Endothelial cell of umbilical vein (primary cell): ENCODE data around the gene CLEC17A. TPM values are rescaled to one million over a fixed set of nuclear protein-coding genes. Genes with fewer than 3 reads are reported as not detected.
"Not testable (repeated sequence)": the region's sequence is repeated elsewhere in the genome, so short reads cannot be mapped to it uniquely, and the experiment has no call there.

Experiments
- BruUV-seq: library from RNA; stranded (reverse); fragments of 400-500 nt; replicated peaks from 2 replicates; lab custom pipeline; 2021; lab: Mats Ljungman, UMichigan
- CTCF ChIA-PET: fragments of 300-600, 350-600 bp; sonication (Branson Sonifier 250); formaldehyde crosslinking; loops from one replicate; lab custom pipeline; 2021; ENCODE audit warnings: antibody characterized with exemption, inconsistent platforms; lab: Charles Lee
- POLR2A ChIA-PET: fragments of 300-600, 350-600 bp; sonication (Branson Sonifier 250); formaldehyde crosslinking; loops from one replicate; lab custom pipeline; 2021; ENCODE audit warnings: antibody characterized with exemption, inconsistent platforms; lab: Charles Lee
- DNase-seq: peaks from one replicate; pipeline ENCODE4 v3.0.0-alpha.2; 2011; ENCODE audit warnings: low read depth, low spot score
- FAIRE-seq: peaks from 2 replicates; lab custom pipeline; 2011; peaks lifted over from hg19 to GRCh38; lab: Jason Lieb, UNC
- H2AFZ ChIP-seq: 2 replicates; pipeline ENCODE4 v1.6.0; 2012; ENCODE audit warnings: low read depth, low read length, control low read depth, inconsistent platforms
- H3K27ac ChIP-seq: 2 replicates; pipeline ENCODE4 v1.5.1; 2011; ENCODE audit warnings: low read depth, mild to moderate bottlenecking, control low read depth, low read length, moderate library complexity; ENCODE audit not compliant: insufficient read depth
- H3K27me3 ChIP-seq, 2 experiments: 2 replicates each; pipeline versions ENCODE4 v1.6.0 to v1.6.1; 2011; ENCODE audit warnings: low read length in 2 of 2, mixed read lengths in 1 of 2; ENCODE audit not compliant: control insufficient read depth in 2 of 2, insufficient read depth in 2 of 2
- H3K36me3 ChIP-seq, 2 experiments: 2 replicates in 1 of 2; 3 replicates in 1 of 2; pipeline ENCODE4 v1.5.1; 2011; ENCODE audit warnings: low read length in 2 of 2, mild to moderate bottlenecking in 1 of 2, moderate library complexity in 1 of 2; ENCODE audit not compliant: control insufficient read depth in 2 of 2, insufficient read depth in 2 of 2; ENCODE audit errors: extremely low read depth in 1 of 2
- H3K4me1 ChIP-seq: 3 replicates; pipeline ENCODE4 v1.5.1; 2011; ENCODE audit warnings: mild to moderate bottlenecking, low read length; ENCODE audit not compliant: control insufficient read depth, insufficient read depth; ENCODE audit errors: extremely low read depth
- H3K4me2 ChIP-seq: 2 replicates; pipeline ENCODE4 v1.6.1; 2011; ENCODE audit warnings: low read length, control low read depth, mixed read lengths; ENCODE audit not compliant: insufficient read depth
- H3K4me3 ChIP-seq, 3 experiments: fragments of 200-600 bp in 1 of 3; sonication (generic), shearing (Covaris generic) in 1 of 3; replicated peaks in 1 of 3; 2 replicates each; pipeline ENCODE4 v1.5.1; 2011 to 2016; ENCODE audit warnings: control low read depth in 3 of 3, low read length in 3 of 3, mild to moderate bottlenecking in 2 of 3, inconsistent platforms in 1 of 3, low read depth in 1 of 3, moderate library complexity in 1 of 3; ENCODE audit not compliant: insufficient read depth in 1 of 3
- H3K79me2 ChIP-seq: 2 replicates; pipeline ENCODE4 v1.6.0; 2012; ENCODE audit warnings: low read length, inconsistent platforms; ENCODE audit not compliant: control insufficient read depth, insufficient read depth
- H3K9ac ChIP-seq: replicated peaks from 2 replicates; pipeline ENCODE3; 2011; ENCODE audit warnings: low read length, control low read depth; ENCODE audit not compliant: insufficient read depth; ENCODE audit errors: extremely low read depth
- H3K9me1 ChIP-seq: replicated peaks from 3 replicates; pipeline ENCODE4 v1.6.0; 2011; ENCODE audit warnings: mild to moderate bottlenecking, low read length; ENCODE audit not compliant: control insufficient read depth, insufficient read depth; ENCODE audit errors: extremely low read depth
- H3K9me3 ChIP-seq: replicated peaks from 2 replicates; pipeline ENCODE4 v1.5.1; 2012; ENCODE audit warnings: low read length, inconsistent platforms; ENCODE audit not compliant: control insufficient read depth, insufficient read depth
- H4K20me1 ChIP-seq: replicated peaks from 2 replicates; pipeline ENCODE3; 2011; ENCODE audit warnings: mild to moderate bottlenecking, low read length; ENCODE audit not compliant: control insufficient read depth, insufficient read depth; ENCODE audit errors: extremely low read depth
- EZH2 ChIP-seq: IDR thresholded peaks from 2 replicates; pipeline ENCODE4 v1.6.1; 2012; ENCODE audit warnings: borderline replicate concordance, low read depth, mild to moderate bottlenecking, moderate library complexity, low read length, inconsistent platforms; ENCODE audit not compliant: severe bottlenecking
- FOS ChIP-seq: IDR thresholded peaks from 2 replicates; pipeline ENCODE4 v1.6.1; 2011; ENCODE audit warnings: mild to moderate bottlenecking, low read length, moderate library complexity, borderline replicate concordance; ENCODE audit not compliant: insufficient read depth
- GATA2 ChIP-seq: IDR thresholded peaks from 2 replicates; pipeline ENCODE4 v1.7.0; 2011; ENCODE audit warnings: low read depth, mild to moderate bottlenecking, moderate library complexity, mixed read lengths, low read length; ENCODE audit not compliant: insufficient read length, insufficient read depth
- JUN ChIP-seq: IDR thresholded peaks from 2 replicates; pipeline ENCODE4 v1.6.1; 2011; ENCODE audit warnings: borderline replicate concordance, low read depth; ENCODE audit not compliant: insufficient read length, insufficient read depth
- MYC ChIP-seq: IDR thresholded peaks from one replicate; pipeline ENCODE4 v1.6.1; 2011; ENCODE audit warnings: mild to moderate bottlenecking, low read depth, low read length
- POLR2A ChIP-seq: IDR thresholded peaks from 2 replicates; pipeline ENCODE4 v1.6.1; 2012; ENCODE audit warnings: low read depth, mild to moderate bottlenecking, control low read depth, low read length
- POLR2AphosphoS5 ChIP-seq: IDR thresholded peaks from 2 replicates; pipeline ENCODE4 v1.6.1; 2012; ENCODE audit warnings: low read depth, mild to moderate bottlenecking, control low read depth, low read length, moderate library complexity; ENCODE audit not compliant: insufficient read depth
- dilution Hi-C: fragments of 300-500 bp; cut with MboI; formaldehyde crosslinking; loops from one replicate; pipeline ENCODE4 v1.15.0; 2019; ENCODE audit warnings: low sequenced_read_pairs; ENCODE audit not compliant: extremely low pct_ligation_motif_present
- intact Hi-C: fragments of 100-400 bp; cut with micrococcal nuclease; formaldehyde crosslinking; loops from one replicate; pipeline ENCODE4 v1.10.0; 2022
- polyA plus RNA-seq, 4 experiments: library from polyadenylated mRNA; depleted of rRNA in 3 of 4; stranded (reverse) in 3 of 4; unstranded in 1 of 4; fragments of >200 nt; gene quantifications; 2 replicates each; pipeline versions ENCODE4 v1.2.1 to v1.2.3, GENCODE V29; 2011 to 2012; ENCODE audit warnings: missing spikeins in 1 of 4
- total RNA-seq: library from RNA; stranded (reverse); gene quantifications from 2 replicates; pipeline ENCODE4 v1.2.3, GENCODE V29; 2021
- TF ChIP-seq, protein P1 (sequence below), 2 donors: IDR thresholded peaks; 1 replicate in 1 of 2; 2 replicates in 1 of 2; pipeline ENCODE4 v1.5.1; 2011; ENCODE audit warnings: low read length in 2 of 2, mild to moderate bottlenecking in 2 of 2, moderate library complexity in 2 of 2, control low read depth in 1 of 2, inconsistent platforms in 1 of 2, low read depth in 1 of 2; ENCODE audit not compliant: insufficient read depth in 1 of 2; ENCODE audit errors: extremely low read depth in 1 of 2
- TF ChIP-seq, protein P2 (sequence below): IDR thresholded peaks from 2 replicates; pipeline ENCODE4 v1.6.1; 2011; ENCODE audit not compliant: insufficient read depth, insufficient read length

The CLEC17A gene
- total and polyA plus RNA-seq, 2 donors (not counting 3 experiments of a cell fraction or from before 2014, with no cell fraction given): 0.07 TPM; not detected in 1

DNA sequence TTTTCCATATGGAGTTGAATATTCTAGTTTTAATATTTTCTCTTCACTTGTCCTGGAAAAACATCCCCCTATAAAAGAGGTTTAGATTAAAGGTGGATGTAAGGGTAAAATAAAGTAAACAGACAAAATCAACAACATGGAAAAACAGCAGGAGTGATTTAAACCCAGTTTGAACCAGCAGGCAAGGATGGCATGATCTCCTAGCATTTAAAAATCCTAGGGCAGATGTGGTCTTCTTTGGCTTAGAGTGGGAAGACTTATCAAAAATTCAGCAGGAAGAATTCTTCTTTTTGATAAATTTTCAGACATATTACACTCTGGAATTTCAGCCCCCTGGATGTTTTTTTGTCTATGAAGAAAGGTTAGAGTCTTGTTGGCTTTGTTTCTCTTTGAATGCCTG, 36.5 kb downstream of the CLEC17A start:
- TF ChIP-seq JUN: no peak
- TF ChIP-seq MYC: no peak
- TF ChIP-seq, protein P1, sequence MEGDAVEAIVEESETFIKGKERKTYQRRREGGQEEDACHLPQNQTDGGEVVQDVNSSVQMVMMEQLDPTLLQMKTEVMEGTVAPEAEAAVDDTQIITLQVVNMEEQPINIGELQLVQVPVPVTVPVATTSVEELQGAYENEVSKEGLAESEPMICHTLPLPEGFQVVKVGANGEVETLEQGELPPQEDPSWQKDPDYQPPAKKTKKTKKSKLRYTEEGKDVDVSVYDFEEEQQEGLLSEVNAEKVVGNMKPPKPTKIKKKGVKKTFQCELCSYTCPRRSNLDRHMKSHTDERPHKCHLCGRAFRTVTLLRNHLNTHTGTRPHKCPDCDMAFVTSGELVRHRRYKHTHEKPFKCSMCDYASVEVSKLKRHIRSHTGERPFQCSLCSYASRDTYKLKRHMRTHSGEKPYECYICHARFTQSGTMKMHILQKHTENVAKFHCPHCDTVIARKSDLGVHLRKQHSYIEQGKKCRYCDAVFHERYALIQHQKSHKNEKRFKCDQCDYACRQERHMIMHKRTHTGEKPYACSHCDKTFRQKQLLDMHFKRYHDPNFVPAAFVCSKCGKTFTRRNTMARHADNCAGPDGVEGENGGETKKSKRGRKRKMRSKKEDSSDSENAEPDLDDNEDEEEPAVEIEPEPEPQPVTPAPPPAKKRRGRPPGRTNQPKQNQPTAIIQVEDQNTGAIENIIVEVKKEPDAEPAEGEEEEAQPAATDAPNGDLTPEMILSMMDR (IDR thresholded peaks at IDR 0.05; ENCODE audit: extremely low read depth in 1 of 2, insufficient read depth in 1 of 2, low read depth in 1 of 2, low read length in 2 of 2): no peak
- TF ChIP-seq FOS: no peak
- no peak for TF ChIP-seq POLR2AphosphoS5
- TF ChIP-seq, protein P2, sequence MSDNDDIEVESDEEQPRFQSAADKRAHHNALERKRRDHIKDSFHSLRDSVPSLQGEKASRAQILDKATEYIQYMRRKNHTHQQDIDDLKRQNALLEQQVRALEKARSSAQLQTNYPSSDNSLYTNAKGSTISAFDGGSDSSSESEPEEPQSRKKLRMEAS: no peak
- no peak for TF ChIP-seq GATA2
- TF ChIP-seq POLR2A: no peak
- no peak for TF ChIP-seq EZH2
- intact Hi-C loops (no loop called here), dilution Hi-C loops (no loop called here)
- Histone ChIP-seq H3K27ac (no peak overlapping the region), H4K20me1 (no peaks in the 10 kb centered on the region), H3K27me3 (no peaks in the 10 kb centered on the region), H3K4me2 (no peak overlapping the region), H3K4me3 (no peak overlapping the region), H3K9me1 (no peaks in the 10 kb centered on the region), H2AFZ (no peak overlapping the region), H3K4me1 (no peaks in the 10 kb centered on the region), H3K36me3 (no peaks in the 10 kb centered on the region), H3K79me2 (no peaks in the 10 kb centered on the region), H3K9me3 (no peaks in the 10 kb centered on the region), H3K9ac (no peak overlapping the region)
- FAIRE-seq (no peak), DNase-seq (no peak)
- CTCF ChIA-PET: no interaction called here
- POLR2A ChIA-PET: no interaction called here
- BruUV-seq: no TSS peak

DNA sequence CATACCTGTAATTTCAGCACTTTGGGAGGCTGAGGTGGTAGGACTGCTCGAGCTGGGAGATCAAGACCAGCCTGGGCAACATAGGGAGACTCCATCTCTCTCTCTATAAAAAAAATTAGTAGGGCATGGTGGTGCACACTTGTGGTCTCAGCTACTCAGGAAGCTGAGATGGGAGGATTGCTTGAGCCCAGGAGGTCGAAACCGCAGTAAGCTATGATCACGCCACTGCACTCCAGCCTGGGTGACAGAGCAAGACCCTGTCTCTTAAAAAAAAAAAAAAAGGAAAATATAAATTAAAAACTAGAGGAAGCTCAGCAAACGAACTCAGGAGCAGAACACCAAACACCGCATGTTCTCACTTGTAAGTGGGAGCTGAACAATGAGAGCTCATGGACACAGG, 41.6 kb downstream of the CLEC17A start:
- FAIRE-seq, dilution Hi-C loops, BruUV-seq, H3K36me3 ChIP-seq, DNase-seq, H2AFZ ChIP-seq, H3K27me3 ChIP-seq, H3K4me3 ChIP-seq, H3K27ac ChIP-seq, H3K79me2 ChIP-seq, H3K4me1 ChIP-seq, H3K9me3 ChIP-seq, H3K9ac ChIP-seq, H4K20me1 ChIP-seq, intact Hi-C loops, POLR2A ChIA-PET, H3K9me1 ChIP-seq, H3K4me2 ChIP-seq: not testable (repeated sequence)
- CTCF ChIA-PET: interaction anchor here (0.6 kb wide), 1 partner anchor 18 kb away, joined by 3 read pairs; no protein-coding TSS in a partner anchor
